Measurements from ENCODE around the gene PPP1R13B. TPM values are rescaled to one million over a fixed set of nuclear protein-coding genes. Genes with fewer than 3 reads are reported as not detected.

Gene PPP1R13B
- total RNA-seq, 1 donor from 2014 or later: 2.5 TPM

DNA sequence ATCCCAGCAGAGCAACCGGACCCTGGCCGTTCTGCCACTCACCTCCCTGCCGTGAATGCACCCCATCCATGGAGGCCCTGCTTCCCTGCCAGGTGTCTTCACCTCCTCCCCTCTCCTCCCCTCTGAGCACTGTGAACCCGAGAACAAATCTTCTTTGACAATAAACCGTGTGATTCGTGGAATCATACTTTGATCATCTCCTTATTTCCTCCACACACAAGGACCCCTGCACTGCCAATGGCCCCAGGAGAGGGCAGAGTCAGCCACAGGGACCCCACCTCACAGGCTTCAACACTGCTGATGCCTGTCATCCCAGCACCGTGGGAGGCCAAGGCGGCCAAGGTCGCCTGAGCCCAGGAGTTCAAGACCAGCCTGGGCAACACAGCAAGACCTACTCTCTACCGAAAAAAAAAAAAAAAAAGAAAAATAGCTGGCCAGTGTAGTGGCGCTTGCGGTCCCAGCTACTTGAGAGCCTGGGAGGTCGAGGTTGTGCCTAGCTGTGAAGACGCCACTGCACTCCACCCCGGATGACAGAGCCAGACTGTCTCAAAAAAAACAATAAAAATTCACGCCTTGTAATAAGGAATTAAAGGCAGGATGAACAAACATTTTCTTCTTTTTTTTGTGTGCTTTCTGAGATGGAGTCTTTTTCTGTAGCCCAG lies 133.2 kb downstream of the PPP1R13B start:
- no peaks in the 10 kb centered on the region for H3K36me3 ChIP-seq
- peaks cover 7% of the 10 kb centered on the region for H3K27me3 Mint-ChIP-seq (ENCODE audit: insufficient read depth, low read depth)
- H3K4me3 Mint-ChIP-seq: peak overlapping the region; percentile 96
- no peak for DNase-seq (ENCODE audit: low spot score)
- peak overlapping the region; percentile 25 for H3K27ac Mint-ChIP-seq
- peaks cover 19% of the 10 kb centered on the region for H3K36me3 Mint-ChIP-seq
- peaks cover 52% of the 10 kb centered on the region for H3K4me1 Mint-ChIP-seq
- H3K9ac ChIP-seq: peak overlapping the region; percentile 80
- H3K79me2 ChIP-seq (ENCODE audit: low read depth): peaks cover 61% of the 10 kb centered on the region
- H4K20me1 ChIP-seq (ENCODE audit: low read depth): peaks cover 74% of the 10 kb centered on the region
- no peaks in the 10 kb centered on the region for H3K27me3 ChIP-seq
- H3K9me3 ChIP-seq (ENCODE audit: low read depth): no peaks in the 10 kb centered on the region
- H3K27ac ChIP-seq: no peak overlapping the region
- H3K4me2 ChIP-seq: peak overlapping the region; percentile 82
- H2AFZ ChIP-seq (replicated peaks): no peak overlapping the region
- TF ChIP-seq EZH2phosphoT487 (IDR thresholded peaks at IDR 0.05): no peak
- TF ChIP-seq, protein P1, sequence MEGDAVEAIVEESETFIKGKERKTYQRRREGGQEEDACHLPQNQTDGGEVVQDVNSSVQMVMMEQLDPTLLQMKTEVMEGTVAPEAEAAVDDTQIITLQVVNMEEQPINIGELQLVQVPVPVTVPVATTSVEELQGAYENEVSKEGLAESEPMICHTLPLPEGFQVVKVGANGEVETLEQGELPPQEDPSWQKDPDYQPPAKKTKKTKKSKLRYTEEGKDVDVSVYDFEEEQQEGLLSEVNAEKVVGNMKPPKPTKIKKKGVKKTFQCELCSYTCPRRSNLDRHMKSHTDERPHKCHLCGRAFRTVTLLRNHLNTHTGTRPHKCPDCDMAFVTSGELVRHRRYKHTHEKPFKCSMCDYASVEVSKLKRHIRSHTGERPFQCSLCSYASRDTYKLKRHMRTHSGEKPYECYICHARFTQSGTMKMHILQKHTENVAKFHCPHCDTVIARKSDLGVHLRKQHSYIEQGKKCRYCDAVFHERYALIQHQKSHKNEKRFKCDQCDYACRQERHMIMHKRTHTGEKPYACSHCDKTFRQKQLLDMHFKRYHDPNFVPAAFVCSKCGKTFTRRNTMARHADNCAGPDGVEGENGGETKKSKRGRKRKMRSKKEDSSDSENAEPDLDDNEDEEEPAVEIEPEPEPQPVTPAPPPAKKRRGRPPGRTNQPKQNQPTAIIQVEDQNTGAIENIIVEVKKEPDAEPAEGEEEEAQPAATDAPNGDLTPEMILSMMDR (IDR thresholded peaks at IDR 0.05): no peak
- TF ChIP-seq EZH2 (IDR thresholded peaks at IDR 0.05): no peak
- peaks cover 27% of the 10 kb centered on the region for H3K4me1 ChIP-seq
- peak overlapping the region; percentile 66 for H3K4me3 ChIP-seq
- H3F3A ChIP-seq (ENCODE audit: low read depth): peaks cover 15% of the 10 kb centered on the region
- no peaks in the 10 kb centered on the region for H3K9me3 Mint-ChIP-seq

DNA sequence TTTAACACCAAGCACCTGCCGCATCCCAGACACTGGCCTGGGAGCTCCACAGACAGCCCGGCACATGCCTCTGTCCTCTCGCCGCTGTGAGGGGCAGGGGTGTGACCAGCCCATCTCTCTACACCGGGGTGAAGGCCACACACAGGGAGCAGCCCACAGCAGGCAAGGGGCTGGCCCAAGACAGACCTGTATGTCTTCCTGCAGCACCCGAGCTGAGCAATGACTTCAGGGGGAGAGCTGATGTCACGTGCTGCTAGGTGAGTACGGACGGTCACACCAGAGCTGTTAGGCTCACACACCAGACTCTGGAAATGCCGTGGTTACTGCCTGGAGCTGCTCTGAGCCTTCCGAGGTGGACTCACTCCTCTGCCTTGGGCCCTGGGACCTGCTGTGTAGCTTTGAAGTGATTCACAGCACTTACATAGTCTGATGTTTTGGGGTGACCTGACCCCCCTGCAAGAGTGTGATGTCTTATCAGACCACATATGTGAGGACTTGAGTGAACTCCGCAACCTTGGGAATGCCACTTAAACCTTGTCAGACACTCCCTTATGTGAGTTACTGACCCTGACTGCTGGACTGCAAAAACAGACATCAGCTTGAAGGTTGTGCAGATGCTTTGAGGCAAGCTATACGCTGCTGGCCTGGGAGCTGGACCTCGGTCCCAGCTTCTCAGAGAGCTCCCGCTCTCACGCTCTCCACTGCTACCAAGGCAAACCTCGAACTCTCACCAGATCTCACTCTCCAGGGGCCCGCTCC lies 133.9 kb downstream of the PPP1R13B start:
- H3K79me2 ChIP-seq (ENCODE audit: low read depth): peaks cover 54% of the 10 kb centered on the region
- H3K4me2 ChIP-seq: no peak overlapping the region
- peak overlapping the region; percentile 86 for H3K27ac Mint-ChIP-seq
- peaks cover 47% of the 10 kb centered on the region for H3K4me1 Mint-ChIP-seq
- H3K27ac ChIP-seq: no peak overlapping the region
- peaks cover 15% of the 10 kb centered on the region for H3F3A ChIP-seq (ENCODE audit: low read depth)
- H3K9me3 Mint-ChIP-seq: no peaks in the 10 kb centered on the region
- H2AFZ ChIP-seq (replicated peaks): no peak overlapping the region
- peaks cover 69% of the 10 kb centered on the region for H4K20me1 ChIP-seq (ENCODE audit: low read depth)
- H3K36me3 Mint-ChIP-seq: peaks cover 21% of the 10 kb centered on the region
- DNase-seq (ENCODE audit: low spot score): no peak
- H3K27me3 Mint-ChIP-seq (ENCODE audit: insufficient read depth, low read depth): peaks cover 4% of the 10 kb centered on the region
- H3K36me3 ChIP-seq: no peaks in the 10 kb centered on the region
- peak overlapping the region; percentile 96 for H3K4me3 Mint-ChIP-seq
- no peak overlapping the region for H3K4me3 ChIP-seq
- H3K9me3 ChIP-seq (ENCODE audit: low read depth): no peaks in the 10 kb centered on the region
- peaks cover 27% of the 10 kb centered on the region for H3K4me1 ChIP-seq
- H3K9ac ChIP-seq: no peak overlapping the region
- TF ChIP-seq, protein P1 (IDR thresholded peaks at IDR 0.05): no peak
- TF ChIP-seq EZH2phosphoT487 (IDR thresholded peaks at IDR 0.05) (no peak), EZH2 (IDR thresholded peaks at IDR 0.05) (no peak)
- no peaks in the 10 kb centered on the region for H3K27me3 ChIP-seq

DNA sequence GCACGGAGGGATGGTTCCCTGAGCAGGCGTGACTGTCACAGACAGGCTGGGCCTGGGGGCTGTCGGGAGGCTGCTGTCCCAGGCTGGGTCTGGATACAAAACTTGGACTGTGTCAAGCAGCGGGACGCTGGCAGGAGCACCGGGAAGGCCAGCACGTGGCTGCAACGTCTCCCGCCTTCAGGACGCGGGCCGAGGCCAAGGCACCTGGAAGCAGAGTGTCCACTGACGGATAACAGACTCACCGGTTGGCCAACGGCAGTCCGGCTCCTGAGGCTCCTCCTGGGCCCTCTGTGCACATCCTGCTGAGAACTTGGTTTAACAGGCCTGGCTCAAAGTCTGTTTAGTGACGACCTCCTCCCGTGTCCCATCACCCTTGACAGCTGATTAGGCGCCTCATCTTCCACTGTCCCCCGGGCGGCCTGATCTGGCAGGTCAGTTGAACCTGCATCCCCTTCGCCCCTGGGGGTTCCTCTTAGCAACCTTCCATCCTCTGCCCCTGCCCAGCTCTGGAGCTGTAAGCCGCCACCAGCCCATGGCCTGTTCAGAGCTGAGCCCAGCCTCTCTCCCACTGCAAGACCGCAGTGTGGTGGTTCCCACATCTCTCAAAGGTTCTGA lies 134.6 kb downstream of the PPP1R13B start:
- H3K79me2 ChIP-seq (ENCODE audit: low read depth): peaks cover 46% of the 10 kb centered on the region
- TF ChIP-seq EZH2phosphoT487 (IDR thresholded peaks at IDR 0.05) (no peak), EZH2 (IDR thresholded peaks at IDR 0.05) (no peak)
- TF ChIP-seq, protein P1 (IDR thresholded peaks at IDR 0.05): no peak
- H3K27me3 ChIP-seq: no peaks in the 10 kb centered on the region
- Mint-ChIP-seq H3K36me3 (peaks cover 21% of the 10 kb centered on the region), H3K27ac (peak overlapping the region; percentile 86), H3K4me1 (peaks cover 40% of the 10 kb centered on the region), H3K4me3 (peak overlapping the region; percentile 71), H3K27me3 (ENCODE audit: insufficient read depth, low read depth) (peaks cover 4% of the 10 kb centered on the region), H3K9me3 (no peaks in the 10 kb centered on the region)
- no peak overlapping the region for H3K9ac ChIP-seq
- H3K36me3 ChIP-seq: no peaks in the 10 kb centered on the region
- peaks cover 27% of the 10 kb centered on the region for H3K4me1 ChIP-seq
- H4K20me1 ChIP-seq (ENCODE audit: low read depth): peaks cover 63% of the 10 kb centered on the region
- H2AFZ ChIP-seq (replicated peaks): no peak overlapping the region
- peaks cover 15% of the 10 kb centered on the region for H3F3A ChIP-seq (ENCODE audit: low read depth)
- no peaks in the 10 kb centered on the region for H3K9me3 ChIP-seq (ENCODE audit: low read depth)
- H3K4me3 ChIP-seq: no peak overlapping the region
- no peak overlapping the region for H3K4me2 ChIP-seq
- no peak overlapping the region for H3K27ac ChIP-seq
- DNase-seq (ENCODE audit: low spot score): no peak
